Stimulated activated CD4-positive, alpha-beta T cell treated with anti-CD3 and anti-CD28 coated beads, Interleukin-4, amount 100 ng/mL, for 24 hours (primary cell): ENCODE measurements around the gene UGT8.
A peak's percentile ranks its signal among the peaks of the same experiment; 100 is the strongest.
"Not testable (repeated sequence)": the region's sequence is repeated elsewhere in the genome, so short reads cannot be mapped to it uniquely, and the experiment has no call there.

Experiments used
- DNase-seq: peaks from one replicate; pipeline ENCODE4 v3.0.0-alpha.2; 2020

The UGT8 gene

DNA sequence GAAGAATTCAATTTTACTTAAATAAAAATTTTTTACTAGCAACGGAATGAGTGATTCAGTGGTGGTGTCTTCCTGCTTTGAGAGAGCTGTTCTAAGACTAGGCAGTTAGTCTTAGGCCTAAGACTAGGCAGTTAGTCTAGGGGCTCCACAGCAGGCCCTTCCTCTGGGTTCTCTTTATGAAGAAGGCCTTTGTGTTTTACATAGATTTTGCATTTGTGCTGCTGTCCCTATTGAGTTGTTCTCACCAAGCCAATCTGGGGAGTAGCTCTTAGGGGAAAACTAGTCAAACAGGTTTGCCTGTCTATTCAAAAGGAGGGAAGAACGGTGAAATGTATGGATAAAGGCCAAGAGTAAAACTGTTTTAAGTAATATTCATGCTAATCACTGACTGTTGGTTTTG lies 7.6 kb downstream of the UGT8 start:
- DNase-seq: no peak

- DNase-seq: no peak
Measured at GRCh38 chr4:114607056-114607455, 8.4 kb downstream of the UGT8 start.

GRCh38 chr4:114613560-114613959 lies 15.0 kb downstream of the UGT8 start:
- no peak for DNase-seq

DNA sequence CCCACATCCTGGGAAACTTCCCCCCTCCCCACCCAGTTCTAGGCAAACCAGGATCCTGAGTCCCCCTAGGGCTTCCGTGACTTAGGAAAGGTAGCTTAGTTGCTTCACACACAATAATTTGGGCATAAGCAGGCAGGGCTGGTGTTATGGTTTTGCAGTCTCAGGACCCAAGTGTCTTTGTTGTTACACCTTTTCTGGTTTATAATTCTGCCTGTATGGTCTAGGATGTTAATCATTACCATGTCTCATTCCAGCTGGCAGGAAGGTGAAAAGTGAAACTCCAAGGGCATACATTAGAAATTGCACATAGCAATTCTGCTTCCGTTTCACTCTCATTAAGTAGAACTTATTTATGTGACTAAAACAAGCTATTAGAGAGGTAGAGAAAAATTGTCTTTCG lies 16.8 kb downstream of the UGT8 start:
- DNase-seq: no peak

GRCh38 chr4:114616036-114616435 lies 17.4 kb downstream of the UGT8 start:
- not testable (repeated sequence) for DNase-seq

DNA sequence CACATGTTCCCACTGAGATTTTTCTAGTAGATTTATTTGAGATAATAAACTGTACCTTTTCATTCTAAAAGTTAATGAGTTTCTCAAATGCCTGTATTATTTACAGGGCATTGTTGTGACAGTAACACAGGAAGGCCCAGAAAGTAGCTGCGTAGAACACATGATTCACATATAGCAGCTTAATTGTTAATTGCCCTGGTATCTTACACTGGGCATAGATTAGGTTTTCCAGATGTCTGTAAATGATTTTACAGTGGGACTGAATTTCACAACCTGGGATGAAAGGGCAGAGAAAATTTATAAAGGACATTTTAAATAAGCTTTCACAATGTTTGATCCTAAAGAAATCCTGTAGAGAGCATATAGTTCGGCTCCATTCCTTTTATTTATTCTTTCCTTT lies 27.6 kb downstream of the UGT8 start:
- no peak for DNase-seq

DNA sequence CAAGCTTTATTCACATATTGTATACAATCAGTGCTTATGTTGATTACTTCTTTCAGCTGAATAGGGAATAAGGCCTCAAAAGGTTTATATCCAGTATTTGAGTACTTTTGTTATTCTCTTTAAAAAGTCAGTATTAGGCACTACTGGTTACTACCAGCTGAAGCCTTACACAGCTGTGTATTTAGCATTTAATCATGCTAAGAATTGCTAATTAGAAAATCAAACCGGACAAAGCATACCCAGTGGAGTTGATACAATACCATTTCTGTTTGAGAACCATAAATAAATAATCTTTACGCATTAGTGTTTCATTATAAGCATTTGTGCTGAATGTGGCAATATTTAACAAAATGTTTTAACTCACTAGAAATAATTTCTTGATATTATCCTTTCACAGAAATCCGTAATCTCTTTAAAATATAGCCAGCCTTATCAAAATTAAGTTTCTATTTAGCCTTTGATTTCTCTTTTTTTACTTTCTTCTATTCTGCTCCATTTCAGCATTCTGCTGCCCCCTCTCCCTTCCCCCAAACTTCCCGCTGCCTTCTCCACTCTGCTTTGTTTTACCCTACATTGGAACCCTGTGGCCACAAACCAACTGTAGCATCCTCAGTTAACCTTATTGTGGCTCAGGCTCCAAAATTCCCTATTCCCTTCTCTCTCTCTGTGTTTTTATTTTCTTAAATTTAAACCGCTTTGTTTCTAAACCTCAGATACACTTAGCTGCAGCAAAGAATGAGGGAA lies 37.8 kb downstream of the UGT8 start:
- DNase-seq: no peak

DNA sequence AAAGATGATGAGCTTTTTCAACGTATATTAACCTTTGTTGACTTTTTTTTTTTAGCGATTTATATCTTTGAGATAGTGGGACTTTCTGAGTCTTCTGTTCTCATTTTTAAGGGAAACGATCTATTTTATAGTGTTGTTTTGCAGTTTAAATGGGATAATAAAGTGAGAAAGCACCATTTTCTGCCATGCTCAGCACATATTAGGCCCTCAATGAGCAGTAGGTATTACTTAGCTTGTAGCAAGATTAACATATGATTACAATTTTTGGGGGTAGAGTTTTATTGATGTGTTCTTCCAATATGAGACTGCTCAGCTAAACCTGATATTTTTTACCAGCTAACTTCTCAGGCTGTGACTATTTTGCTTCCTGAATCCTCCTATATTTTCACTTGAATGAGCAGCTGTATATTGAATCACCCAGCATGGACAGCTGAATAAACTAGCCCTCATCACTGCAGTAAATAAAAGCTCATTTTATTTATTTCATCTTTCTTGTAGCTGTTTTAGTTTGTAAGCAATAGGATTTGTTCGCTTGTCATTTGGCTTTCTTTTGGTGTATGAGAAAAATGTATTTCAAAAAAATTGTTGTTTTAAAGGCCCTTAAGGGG lies 43.7 kb downstream of the UGT8 start:
- no peak for DNase-seq

GRCh38 chr4:114649908-114650307 lies 51.3 kb downstream of the UGT8 start:
- DNase-seq: no peak

GRCh38 chr4:114653675-114654074 lies 55.1 kb downstream of the UGT8 start:
- DNase-seq: no peak

- DNase-seq: no peak
Measured at GRCh38 chr4:114654592-114654991, 56.0 kb downstream of the UGT8 start.

- no peak for DNase-seq
Measured at GRCh38 chr4:114658179-114658578, 59.6 kb downstream of the UGT8 start.

- DNase-seq: no peak
Measured at GRCh38 chr4:114658776-114659175, 60.2 kb downstream of the UGT8 start.

DNA sequence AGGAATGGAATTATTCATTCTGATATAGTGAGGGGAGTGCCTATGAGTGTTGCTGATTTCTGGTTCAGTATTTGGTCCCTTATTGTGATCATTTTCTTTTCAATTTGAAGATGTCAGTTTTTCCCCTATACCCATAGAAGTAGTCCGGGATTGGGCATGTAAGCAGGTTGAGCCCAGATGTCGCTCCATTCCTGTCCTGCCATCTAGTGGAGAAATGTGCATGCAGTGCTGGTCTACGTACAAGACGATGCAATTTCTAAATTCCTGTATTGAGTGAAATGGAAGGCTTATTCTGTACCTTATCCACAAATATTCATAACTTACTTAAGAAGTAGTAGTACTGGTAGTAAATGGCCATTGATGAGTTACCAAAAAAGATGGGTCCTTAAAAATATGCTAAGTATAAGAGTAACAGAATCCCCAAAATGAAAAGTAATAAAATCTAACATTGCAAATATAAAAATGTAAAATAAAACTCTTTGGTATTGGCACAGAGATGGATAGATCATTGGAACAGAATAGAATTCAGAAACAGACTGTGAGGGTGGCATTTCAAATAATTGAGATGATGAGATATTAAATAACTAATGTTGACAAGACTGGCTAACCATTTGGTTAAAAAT lies 60.9 kb downstream of the UGT8 start:
- DNase-seq: peak; percentile 34

- DNase-seq: no peak
Measured at GRCh38 chr4:114663083-114663482, 64.5 kb downstream of the UGT8 start.

- no peak for DNase-seq
Measured at GRCh38 chr4:114668577-114668976, 70.0 kb downstream of the UGT8 start.

DNA sequence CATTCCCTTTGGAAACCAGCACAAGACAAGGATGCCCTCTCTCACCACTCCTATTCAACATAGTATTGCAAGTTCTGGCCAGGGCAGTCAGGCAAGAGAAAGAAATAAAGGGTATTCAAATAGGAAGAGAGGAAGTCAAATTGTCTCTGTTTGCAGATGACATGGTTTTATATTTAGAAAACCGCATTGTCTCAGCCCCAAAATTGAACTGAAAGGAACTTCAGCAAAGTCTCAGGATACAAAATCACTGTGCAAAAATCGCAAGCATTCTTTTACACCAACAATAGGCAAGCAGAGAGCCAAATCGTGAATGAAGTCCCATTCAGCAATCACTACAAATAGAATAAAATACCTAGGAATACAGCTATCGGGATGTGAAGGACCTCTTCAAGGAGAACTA lies 72.1 kb downstream of the UGT8 start:
- DNase-seq: not testable (repeated sequence)

GRCh38 chr4:114673306-114673705 lies 74.7 kb downstream of the UGT8 start:
- DNase-seq: no peak

DNA sequence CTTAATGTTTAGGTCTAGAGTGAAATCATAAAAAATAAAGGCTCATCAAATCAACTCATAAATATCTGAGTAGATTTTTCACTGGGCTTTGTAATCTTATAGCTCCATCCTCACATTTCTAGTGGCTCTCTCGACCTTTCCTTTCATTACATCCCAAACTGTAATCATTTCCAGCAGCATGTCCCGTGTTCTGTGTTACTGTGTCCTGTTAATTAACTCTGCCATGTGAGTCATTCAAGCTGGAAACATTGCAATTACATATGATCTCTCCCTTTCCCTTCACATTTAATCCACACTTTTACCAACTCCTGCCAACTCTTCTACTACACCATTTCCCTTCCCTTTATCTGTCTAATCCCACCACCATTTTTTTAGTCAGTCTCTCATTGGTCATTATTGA lies 75.5 kb downstream of the UGT8 start:
- no peak for DNase-seq

GRCh38 chr4:114677346-114677979 lies 78.9 kb downstream of the UGT8 start:
- DNase-seq: no peak

- no peak for DNase-seq
Measured at GRCh38 chr4:114684462-114684861, 85.9 kb downstream of the UGT8 start.

GRCh38 chr4:114688059-114688458 lies 89.5 kb downstream of the UGT8 start:
- DNase-seq: no peak

GRCh38 chr4:114690571-114690970 lies 92.0 kb downstream of the UGT8 start:
- DNase-seq: no peak

- DNase-seq: no peak
Measured at GRCh38 chr4:114691865-114692264, 93.3 kb downstream of the UGT8 start.
